BLaER1 treated with 17β-estradiol and CSF1 and Interleukin-3, amounts not matched to agents 10 nM and 100 nM (cell line): ENCODE results near the gene CCDC137.

Experiments
- H3K27ac ChIP-seq, 11 experiments: shearing (Covaris generic); formaldehyde crosslinking; 2 replicates each; pipeline ENCODE4 v1.8.1; 2022
- H3K27me3 ChIP-seq, 11 experiments: shearing (Covaris generic); formaldehyde crosslinking; 2 replicates each; pipeline ENCODE4 v1.8.1; 2022
- H3K36me3 ChIP-seq, 11 experiments: shearing (Covaris generic); formaldehyde crosslinking; 2 replicates each; pipeline ENCODE4 v1.8.1; 2022
- H3K4me1 ChIP-seq, 10 experiments: shearing (Covaris generic); formaldehyde crosslinking; 2 replicates each; pipeline ENCODE4 v1.8.1; 2022
- H3K4me2 ChIP-seq, 11 experiments: shearing (Covaris generic); formaldehyde crosslinking; 2 replicates each; pipeline ENCODE4 v1.8.1; 2022
- H3K4me3 ChIP-seq, 10 experiments: shearing (Covaris generic); formaldehyde crosslinking; 2 replicates each; pipeline ENCODE4 v1.8.1; 2022
- H3K9ac ChIP-seq, 11 experiments: shearing (Covaris generic); formaldehyde crosslinking; 2 replicates each; pipeline ENCODE4 v1.8.1; 2022
- H3K9me3 ChIP-seq, 11 experiments: shearing (Covaris generic); formaldehyde crosslinking; replicated peaks in 1 of 11; 2 replicates each; pipeline ENCODE4 v1.8.1; 2022
- H4K20me1 ChIP-seq, 11 experiments: shearing (Covaris generic); formaldehyde crosslinking; 2 replicates each; pipeline ENCODE4 v1.8.1; 2022
- Cebpa-rat ChIP-seq, 11 experiments: shearing (Covaris generic); IDR thresholded peaks; 2 replicates each; pipeline ENCODE4 v1.8.1; 2022

Gene CCDC137

DNA sequence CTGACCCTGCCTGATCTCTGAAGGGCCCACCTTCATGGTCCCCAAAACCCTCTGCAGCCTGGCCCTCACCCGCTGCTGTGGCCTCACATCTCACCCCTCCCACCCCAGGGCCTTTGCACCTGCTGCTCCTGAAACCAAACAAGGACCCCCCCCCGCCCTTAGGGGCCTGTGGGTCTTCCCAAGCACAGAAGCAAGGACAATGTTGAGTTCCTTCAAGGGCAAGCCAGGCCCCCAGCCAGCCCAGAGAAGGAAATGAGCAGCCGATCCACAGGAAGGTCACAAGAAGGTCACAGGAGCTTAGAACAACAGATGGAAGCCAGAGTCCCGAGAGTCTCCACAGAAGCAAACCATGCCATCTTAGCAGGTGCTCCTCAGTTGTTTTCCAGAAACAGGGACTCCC lies 9.7 kb upstream of the CCDC137 start:
- Histone ChIP-seq H3K4me1 (peaks cover 53 to 72% (median 62%) of the 10 kb centered on the region in 10 experiments), H4K20me1 (no peaks in the 10 kb centered on the region), H3K4me3 (peak overlapping the region in 2 of 10 experiments; percentile 23 to 31; a peak in 4 of 20 replicates), H3K4me2 (peak overlapping the region; percentile 53 to 92 (median 80)), H3K9ac (peak overlapping the region in 9 of 11 experiments; percentile 25 to 70 (median 62); a peak in 15 of 22 replicates), H3K9me3 (no peaks in the 10 kb centered on the region), H3K36me3 (no peaks in the 10 kb centered on the region), H3K27ac (peak overlapping the region in 9 of 11 experiments; percentile 9 to 80 (median 66); a peak in 15 of 22 replicates), H3K27me3 (no peaks in the 10 kb centered on the region)
- TF ChIP-seq Cebpa-rat (IDR thresholded peaks at IDR 0.05): no peak

DNA sequence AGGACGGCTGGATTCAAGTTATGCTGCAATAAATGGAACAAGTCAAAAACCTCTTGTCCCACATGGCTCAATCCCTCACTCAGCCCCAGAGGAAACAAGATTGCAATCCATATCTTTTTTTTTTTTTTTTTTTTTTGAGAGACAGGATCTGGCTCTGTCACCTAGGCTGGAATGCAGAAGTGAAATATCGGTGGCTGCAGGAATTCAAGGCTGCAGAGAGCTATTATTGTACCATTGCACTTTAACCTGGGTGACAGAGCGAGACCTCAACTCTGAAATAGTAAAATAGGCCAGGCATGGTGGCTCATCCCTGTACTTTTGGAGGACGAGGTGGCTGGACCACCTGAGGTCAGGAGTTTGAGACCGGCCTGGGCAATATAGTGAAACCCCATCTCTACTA lies 7.5 kb upstream of the CCDC137 start:
- peak overlapping the region in 9 of 11 experiments; percentile 8 to 50 (median 42); a peak in 14 of 22 replicates for H3K4me2 ChIP-seq

GRCh38 chr17:81660441-81660840 lies 6.1 kb upstream of the CCDC137 start:
- no peaks in the 10 kb centered on the region for H4K20me1 ChIP-seq
- H3K36me3 ChIP-seq: peaks cover 8 to 18% (median 15%) of the 10 kb centered on the region in 11 experiments; a peak in 20 of 22 replicates
- TF ChIP-seq Cebpa-rat (IDR thresholded peaks at IDR 0.05): no peak
- no peaks in the 10 kb centered on the region for H3K9me3 ChIP-seq
- H3K27ac ChIP-seq: no peak overlapping the region
- no peak overlapping the region for H3K4me3 ChIP-seq
- peak overlapping the region in 2 of 11 experiments; percentile 6 to 28; a peak in 1 of 22 replicates for H3K9ac ChIP-seq
- H3K27me3 ChIP-seq: no peaks in the 10 kb centered on the region
- H3K4me1 ChIP-seq: peaks cover 38 to 59% (median 51%) of the 10 kb centered on the region in 10 experiments
- H3K4me2 ChIP-seq: no peak overlapping the region

More for the DNA sequence above, 7.5 kb upstream of the CCDC137 start:
- peaks cover 37 to 57% (median 46%) of the 10 kb centered on the region in 10 experiments for H3K4me1 ChIP-seq
- H3K9ac ChIP-seq: no peak overlapping the region
- H3K9me3 ChIP-seq: no peaks in the 10 kb centered on the region
- peaks cover 0 to 4% (median 2%) of the 10 kb centered on the region in 11 experiments; a peak in 11 of 22 replicates for H3K36me3 ChIP-seq
- H3K4me3 ChIP-seq: no peak overlapping the region
- no peak for TF ChIP-seq Cebpa-rat (IDR thresholded peaks at IDR 0.05)
- H3K27ac ChIP-seq: no peak overlapping the region
- no peaks in the 10 kb centered on the region for H4K20me1 ChIP-seq
- no peaks in the 10 kb centered on the region for H3K27me3 ChIP-seq

DNA sequence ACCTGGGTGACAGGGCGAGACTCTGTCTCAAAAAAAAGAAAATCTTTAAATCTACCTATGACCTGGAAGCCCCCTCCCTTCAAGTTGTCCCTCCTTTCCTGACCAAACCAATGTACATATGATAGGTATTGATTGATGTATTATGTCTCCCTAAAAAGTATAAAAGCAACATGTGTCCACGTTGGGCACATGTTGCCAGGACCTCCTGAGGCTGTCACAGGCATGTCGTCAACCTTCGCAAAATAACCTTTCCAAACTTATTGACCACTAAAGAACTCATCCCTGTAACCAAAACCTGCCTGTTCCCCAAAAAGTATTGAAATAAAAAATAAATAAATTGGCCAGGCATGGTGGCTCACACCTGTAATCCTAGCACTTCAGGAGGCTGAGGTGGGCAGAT lies 4.5 kb upstream of the CCDC137 start:
- no peak overlapping the region for H3K4me2 ChIP-seq

DNA sequence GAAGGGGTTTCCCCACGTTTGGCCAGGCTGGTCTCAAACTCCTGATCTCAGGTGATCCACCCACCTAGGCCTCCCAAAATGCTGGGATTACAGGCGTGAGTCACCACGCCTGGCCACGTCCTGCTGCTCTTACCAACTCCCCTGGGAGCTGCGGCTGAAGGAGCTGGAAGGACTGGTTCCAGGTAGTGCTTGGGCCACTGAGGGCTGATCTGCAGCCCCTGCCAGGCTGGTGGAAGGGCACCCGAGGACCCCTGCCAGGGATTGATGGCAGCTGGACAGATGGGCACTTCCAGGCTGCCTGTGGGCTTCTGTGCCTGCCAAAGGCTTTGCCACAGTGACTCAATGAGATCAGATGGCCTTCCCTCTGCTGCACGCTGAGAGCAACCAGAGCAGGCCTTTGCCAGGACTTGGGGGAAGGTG lies 2.5 kb upstream of the CCDC137 start:
- TF ChIP-seq Cebpa-rat (IDR thresholded peaks at IDR 0.05): no peak
- Histone ChIP-seq H3K27ac (peak overlapping the region in 6 of 11 experiments; percentile 0 to 47 (median 17); a peak in 7 of 22 replicates), H3K9ac (peak overlapping the region in 3 of 11 experiments; percentile 7 to 18 (median 8); a peak in 1 of 22 replicates), H3K4me2 (peak overlapping the region in 6 of 11 experiments; percentile 20 to 99 (median 90); a peak in 6 of 22 replicates), H3K4me3 (no peak overlapping the region), H3K27me3 (no peaks in the 10 kb centered on the region), H3K4me1 (peaks cover 36 to 52% (median 48%) of the 10 kb centered on the region in 10 experiments), H3K9me3 (no peaks in the 10 kb centered on the region), H3K36me3 (peaks cover 18 to 32% (median 28%) of the 10 kb centered on the region in 11 experiments), H4K20me1 (peaks cover 0 to 13% (median 1%) of the 10 kb centered on the region in 11 experiments; a peak in 7 of 22 replicates)

More for the DNA sequence above, 4.5 kb upstream of the CCDC137 start:
- Histone ChIP-seq H4K20me1 (no peaks in the 10 kb centered on the region), H3K27ac (no peak overlapping the region), H3K4me3 (no peak overlapping the region), H3K27me3 (no peaks in the 10 kb centered on the region), H3K36me3 (peaks cover 8 to 18% (median 15%) of the 10 kb centered on the region in 11 experiments; a peak in 20 of 22 replicates), H3K9me3 (no peaks in the 10 kb centered on the region), H3K4me1 (peaks cover 26 to 48% (median 41%) of the 10 kb centered on the region in 10 experiments), H3K9ac (no peak overlapping the region)
- TF ChIP-seq Cebpa-rat (IDR thresholded peaks at IDR 0.05): no peak

DNA sequence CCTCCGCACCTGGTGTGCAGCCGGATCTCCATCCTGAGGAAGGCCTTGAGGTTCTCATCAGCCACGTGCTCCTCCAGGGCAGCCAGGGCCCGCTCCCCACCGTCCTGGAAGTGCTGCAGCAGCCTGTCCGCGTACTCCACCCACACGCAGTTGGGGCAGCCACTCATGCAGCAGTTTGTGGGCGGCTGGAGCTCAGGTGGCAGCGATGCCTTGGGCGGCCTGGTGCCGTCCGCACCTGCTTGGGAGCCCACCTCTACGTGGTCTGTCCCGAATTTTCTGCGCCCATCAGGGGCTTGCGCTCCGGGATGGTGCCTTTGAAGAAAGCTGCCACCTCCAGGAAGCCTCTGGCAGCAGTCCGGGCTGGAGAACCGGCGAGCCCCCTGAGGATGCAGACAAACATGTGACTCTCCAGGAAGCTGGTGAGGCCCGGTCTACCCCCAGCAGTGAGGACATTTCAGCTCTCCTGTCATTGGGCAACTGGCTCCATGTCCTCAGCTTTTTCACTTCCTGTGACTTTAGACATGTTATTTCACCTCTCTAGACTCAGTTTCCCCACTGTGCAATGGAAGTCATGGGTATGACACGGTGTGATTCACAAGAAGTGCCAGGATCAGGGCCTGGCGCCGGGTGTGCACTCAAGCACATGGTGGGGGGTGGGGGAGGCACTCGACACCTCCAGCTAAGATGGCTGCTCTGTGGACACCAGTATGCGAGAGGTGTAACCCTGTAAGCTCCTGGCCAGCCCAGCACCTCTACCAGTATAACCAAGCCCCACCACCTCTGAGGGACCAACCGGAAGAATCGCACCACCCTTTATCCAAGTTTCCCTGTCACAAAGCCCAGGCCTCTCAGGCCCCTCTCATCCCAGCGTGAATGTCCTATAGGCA lies 1.1 kb upstream of the CCDC137 start:
- Histone ChIP-seq H3K27ac (peak overlapping the region; percentile 81 to 99 (median 95); a peak in 21 of 22 replicates), H3K9me3 (no peaks in the 10 kb centered on the region), H3K36me3 (peaks cover 32 to 46% (median 42%) of the 10 kb centered on the region in 11 experiments), H3K4me2 (peak overlapping the region; percentile 88 to 99 (median 97)), H4K20me1 (peaks cover 0 to 27% (median 12%) of the 10 kb centered on the region in 11 experiments; a peak in 12 of 22 replicates), H3K4me1 (peaks cover 35 to 53% (median 49%) of the 10 kb centered on the region in 10 experiments), H3K27me3 (no peaks in the 10 kb centered on the region), H3K9ac (peak overlapping the region; percentile 91 to 99 (median 95)), H3K4me3 (peak overlapping the region; percentile 84 to 100 (median 98))
- TF ChIP-seq Cebpa-rat (IDR thresholded peaks at IDR 0.05): no peak

- H3K27me3 ChIP-seq: no peaks in the 10 kb centered on the region
- peak overlapping the region; percentile 88 to 99 (median 97) for H3K4me2 ChIP-seq
- peak overlapping the region; percentile 84 to 100 (median 98) for H3K4me3 ChIP-seq
- peaks cover 35 to 53% (median 49%) of the 10 kb centered on the region in 10 experiments for H3K4me1 ChIP-seq
- H3K27ac ChIP-seq: peak overlapping the region; percentile 81 to 99 (median 95)
- H3K9me3 ChIP-seq: no peaks in the 10 kb centered on the region
- peaks cover 38 to 52% (median 47%) of the 10 kb centered on the region in 11 experiments for H3K36me3 ChIP-seq
- H3K9ac ChIP-seq: peak overlapping the region; percentile 91 to 99 (median 95)
- peaks cover 0 to 33% (median 17%) of the 10 kb centered on the region in 11 experiments; a peak in 13 of 22 replicates for H4K20me1 ChIP-seq
- no peak for TF ChIP-seq Cebpa-rat (IDR thresholded peaks at IDR 0.05)
Observed at GRCh38 chr17:81666092-81666341, 520 bp upstream of the CCDC137 start.

DNA sequence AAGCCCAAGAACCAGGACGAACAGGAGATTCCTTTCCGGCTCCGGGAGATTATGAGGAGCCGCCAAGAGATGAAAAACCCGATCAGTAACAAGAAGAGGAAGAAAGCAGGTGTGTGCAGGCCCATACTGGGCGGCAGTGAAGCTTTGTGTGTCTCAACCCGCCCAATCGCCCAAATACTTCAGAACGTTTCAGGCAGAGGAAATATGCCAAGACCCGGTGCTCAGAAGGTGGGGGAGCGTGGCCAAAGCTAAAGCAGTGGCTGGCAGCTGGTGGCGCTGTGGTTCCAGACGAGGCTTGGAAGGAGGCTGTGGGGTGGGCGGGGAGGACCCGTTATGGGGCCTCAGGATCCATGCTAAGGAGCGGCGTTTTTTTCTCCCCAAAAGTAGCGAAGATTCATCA lies 1.2 kb downstream of the CCDC137 start:
- H4K20me1 ChIP-seq: peaks cover 0 to 50% (median 35%) of the 10 kb centered on the region in 11 experiments; a peak in 16 of 22 replicates
- no peaks in the 10 kb centered on the region for H3K27me3 ChIP-seq
- no peaks in the 10 kb centered on the region for H3K9me3 ChIP-seq
- peaks cover 35 to 59% (median 52%) of the 10 kb centered on the region in 10 experiments for H3K4me1 ChIP-seq
- peak overlapping the region; percentile 91 to 99 (median 95); a peak in 19 of 22 replicates for H3K9ac ChIP-seq
- peak overlapping the region; percentile 85 to 98 (median 94) for H3K4me2 ChIP-seq
- H3K36me3 ChIP-seq: peaks cover 55 to 69% (median 65%) of the 10 kb centered on the region in 11 experiments
- TF ChIP-seq Cebpa-rat (IDR thresholded peaks at IDR 0.05): no peak
- H3K27ac ChIP-seq: peak overlapping the region in 9 of 11 experiments; percentile 93 to 99 (median 95); a peak in 12 of 22 replicates
- H3K4me3 ChIP-seq: peak overlapping the region; percentile 84 to 100 (median 98)

GRCh38 chr17:81672504-81672903 lies 6.0 kb downstream of the CCDC137 start:
- Histone ChIP-seq H3K36me3 (peaks cover 68 to 80% (median 75%) of the 10 kb centered on the region in 11 experiments), H3K27me3 (no peaks in the 10 kb centered on the region), H3K4me2 (no peak overlapping the region), H3K9me3 (no peaks in the 10 kb centered on the region), H3K4me3 (no peak overlapping the region), H4K20me1 (peaks cover 0 to 95% (median 68%) of the 10 kb centered on the region in 11 experiments; a peak in 17 of 22 replicates), H3K4me1 (peaks cover 27 to 77% (median 71%) of the 10 kb centered on the region in 10 experiments), H3K9ac (peak overlapping the region in 8 of 11 experiments; percentile 2 to 77 (median 48); a peak in 9 of 22 replicates), H3K27ac (no peak overlapping the region)
- TF ChIP-seq Cebpa-rat (IDR thresholded peaks at IDR 0.05): no peak
